Measurements from ENCODE around the gene MRTFA. TPM values are rescaled to one million over a fixed set of nuclear protein-coding genes. Genes with fewer than 3 reads are reported as not detected.

Gene MRTFA
- total RNA-seq, 1 donor from 2014 or later = 11.3 TPM

GRCh38 chr22:40436505-40437431, 199.8 kb downstream of the MRTFA start:
- H3K27me3 ChIP-seq = no peaks in the 10 kb centered on the region
- H3K27ac ChIP-seq = no peak overlapping the region
- peaks cover 5% of the 10 kb centered on the region for H3K36me3 Mint-ChIP-seq

GRCh38 chr22:40434745-40435144, 201.8 kb downstream of the MRTFA start:
- H3K4me2 ChIP-seq = no peak overlapping the region
- Mint-ChIP-seq H3K27me3 (ENCODE audit: insufficient read depth, low read depth) (peaks cover 2% of the 10 kb centered on the region), H3K27ac (no peak overlapping the region), H3K4me3 (no peak overlapping the region), H3K36me3 (peaks cover 8% of the 10 kb centered on the region), H3K4me1 (peaks cover 10% of the 10 kb centered on the region), H3K9me3 (no peaks in the 10 kb centered on the region)
- H4K20me1 ChIP-seq (ENCODE audit: low read depth) = peaks cover 7% of the 10 kb centered on the region
- no peaks in the 10 kb centered on the region for H3K4me1 ChIP-seq
- DNase-seq (ENCODE audit: low spot score) = no peak
- H3K79me2 ChIP-seq (ENCODE audit: low read depth) = no peaks in the 10 kb centered on the region
- H3K27ac ChIP-seq = no peak overlapping the region
- no peaks in the 10 kb centered on the region for H3K27me3 ChIP-seq
- H3K36me3 ChIP-seq = no peaks in the 10 kb centered on the region
- TF ChIP-seq EZH2phosphoT487 (IDR thresholded peaks at IDR 0.05) (no peak), CTCF (IDR thresholded peaks at IDR 0.05) (no peak), EZH2 (IDR thresholded peaks at IDR 0.05) (no peak)
- H2AFZ ChIP-seq (replicated peaks) = no peak overlapping the region
- peaks cover 8% of the 10 kb centered on the region for H3F3A ChIP-seq (ENCODE audit: low read depth)
- H3K4me3 ChIP-seq = no peak overlapping the region
- H3K9me3 ChIP-seq (ENCODE audit: low read depth) = no peaks in the 10 kb centered on the region
- no peak overlapping the region for H3K9ac ChIP-seq

More at GRCh38 chr22:40436505-40437431, 199.8 kb downstream of the MRTFA start:
- TF ChIP-seq EZH2phosphoT487 (IDR thresholded peaks at IDR 0.05) (no peak), CTCF (IDR thresholded peaks at IDR 0.05) (peak; percentile 77)
- no peak overlapping the region for H3K4me2 ChIP-seq
- DNase-seq (ENCODE audit: low spot score) = peak; percentile 68
- Mint-ChIP-seq H3K4me1 (peaks cover 10% of the 10 kb centered on the region), H3K27me3 (ENCODE audit: insufficient read depth, low read depth) (peaks cover 2% of the 10 kb centered on the region), H3K27ac (peak overlapping the region; percentile 37), H3K4me3 (no peak overlapping the region), H3K9me3 (no peaks in the 10 kb centered on the region)
- H3F3A ChIP-seq (ENCODE audit: low read depth) = peaks cover 8% of the 10 kb centered on the region
- peaks cover 7% of the 10 kb centered on the region for H4K20me1 ChIP-seq (ENCODE audit: low read depth)
- no peak overlapping the region for H3K9ac ChIP-seq
- no peaks in the 10 kb centered on the region for H3K9me3 ChIP-seq (ENCODE audit: low read depth)
- no peaks in the 10 kb centered on the region for H3K79me2 ChIP-seq (ENCODE audit: low read depth)
- no peaks in the 10 kb centered on the region for H3K36me3 ChIP-seq
- no peak overlapping the region for H3K4me3 ChIP-seq
- H3K4me1 ChIP-seq = no peaks in the 10 kb centered on the region
- no peak overlapping the region for H2AFZ ChIP-seq (replicated peaks)

GRCh38 chr22:40434106-40434505, 202.4 kb downstream of the MRTFA start:
- TF ChIP-seq EZH2 (IDR thresholded peaks at IDR 0.05) (no peak), EZH2phosphoT487 (IDR thresholded peaks at IDR 0.05) (no peak), CTCF (IDR thresholded peaks at IDR 0.05) (no peak)

More at GRCh38 chr22:40434106-40434505, 202.4 kb downstream of the MRTFA start:
- no peak overlapping the region for H3K4me3 ChIP-seq
- H3K4me1 ChIP-seq = no peaks in the 10 kb centered on the region
- H3K27me3 ChIP-seq = no peaks in the 10 kb centered on the region
- no peak overlapping the region for H3K27ac ChIP-seq
- no peak overlapping the region for H3K4me2 ChIP-seq
- H3F3A ChIP-seq (ENCODE audit: low read depth) = peaks cover 8% of the 10 kb centered on the region
- Mint-ChIP-seq H3K27ac (no peak overlapping the region), H3K9me3 (no peaks in the 10 kb centered on the region), H3K27me3 (ENCODE audit: insufficient read depth, low read depth) (peaks cover 2% of the 10 kb centered on the region), H3K36me3 (peaks cover 9% of the 10 kb centered on the region), H3K4me3 (no peak overlapping the region), H3K4me1 (peaks cover 10% of the 10 kb centered on the region)
- H3K79me2 ChIP-seq (ENCODE audit: low read depth) = no peaks in the 10 kb centered on the region
- peaks cover 7% of the 10 kb centered on the region for H4K20me1 ChIP-seq (ENCODE audit: low read depth)
- H3K9ac ChIP-seq = no peak overlapping the region
- H2AFZ ChIP-seq (replicated peaks) = no peak overlapping the region
- no peaks in the 10 kb centered on the region for H3K9me3 ChIP-seq (ENCODE audit: low read depth)
- no peaks in the 10 kb centered on the region for H3K36me3 ChIP-seq
- DNase-seq (ENCODE audit: low spot score) = no peak
